GM12892 (cell line): Measurements from ENCODE around the gene UVSSA.

Experiments used
- POLR2A ChIP-seq: IDR thresholded peaks from 2 replicates; pipeline ENCODE4 v1.6.1; 2011; ENCODE audit warnings: low read depth, low read length, control low read depth
- POLR2AphosphoS5 ChIP-seq: IDR thresholded peaks from 2 replicates; pipeline ENCODE4 v1.6.1; 2011; ENCODE audit warnings: low read depth, low read length, control low read depth
- TAF1 ChIP-seq: IDR thresholded peaks from 2 replicates; pipeline ENCODE4 v1.6.1; 2011; ENCODE audit warnings: low read depth, mild to moderate bottlenecking, control low read depth, low read length, borderline replicate concordance

DNA sequence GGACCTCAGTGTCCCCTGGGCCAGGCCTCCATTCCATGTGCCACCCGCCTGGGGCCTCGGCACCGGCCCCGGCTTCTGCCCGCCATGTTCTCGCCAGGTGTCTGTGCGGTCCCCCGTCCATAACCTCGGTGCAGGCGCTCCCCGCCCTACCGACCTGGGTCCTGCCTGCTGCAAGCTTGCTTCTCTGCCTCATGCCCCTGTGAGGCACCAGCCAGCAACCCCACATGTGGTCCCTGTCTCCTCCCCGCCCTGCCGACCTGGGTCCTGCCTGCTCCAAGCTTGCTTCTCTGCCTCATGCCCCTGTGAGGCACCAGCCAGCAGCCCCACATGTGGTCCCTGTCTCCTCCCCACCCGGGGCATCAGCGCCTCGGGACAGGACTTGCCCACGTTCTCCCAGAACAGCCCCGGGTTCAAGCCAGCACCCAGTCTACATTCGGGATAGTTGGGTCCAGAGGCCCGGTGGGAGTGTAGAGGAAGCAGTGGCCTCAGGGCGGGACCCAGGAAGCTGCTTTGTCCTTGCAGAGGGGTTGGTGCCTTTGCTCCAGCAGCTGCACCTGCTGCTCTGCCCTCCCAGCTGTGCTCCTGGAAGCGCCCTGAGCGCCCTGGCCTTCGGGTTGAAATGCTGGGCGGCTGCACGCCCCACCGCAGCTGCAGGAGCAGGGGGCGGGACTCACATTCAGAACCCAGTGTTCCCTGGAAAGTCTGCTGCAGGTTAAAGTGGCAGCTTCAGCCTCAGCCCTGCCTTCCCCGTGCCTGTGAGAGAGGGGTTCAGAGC lies 20.1 kb upstream of the UVSSA start:
- TF ChIP-seq POLR2AphosphoS5 (no peak), POLR2A (no peak), TAF1 (no peak)
